Astrocyte of the spinal cord (primary cell): Measurements from ENCODE around the gene TSNAX.
A peak's percentile ranks its signal among the peaks of the same experiment; 100 is the strongest.

Experiments used
- DNase-seq: peaks from one replicate; pipeline ENCODE4 v3.0.0; 2011; ENCODE audit warnings: low read depth, low spot score
- H3K4me3 ChIP-seq: 2 replicates; pipeline ENCODE4 v1.5.1; 2011; ENCODE audit warnings: low read depth, mild to moderate bottlenecking, low read length, moderate library complexity
- in situ Hi-C: cut with HindIII; loops from 2 replicates; pipeline ENCODE4 v1.10.0; 2017; ENCODE audit warnings: low sequenced_read_pairs
- TF ChIP-seq, protein P1 (sequence below): IDR thresholded peaks from 2 replicates; pipeline ENCODE4 v1.5.1; 2012; ENCODE audit warnings: low read depth, mild to moderate bottlenecking, low read length, inconsistent platforms

TSNAX gene

DNA sequence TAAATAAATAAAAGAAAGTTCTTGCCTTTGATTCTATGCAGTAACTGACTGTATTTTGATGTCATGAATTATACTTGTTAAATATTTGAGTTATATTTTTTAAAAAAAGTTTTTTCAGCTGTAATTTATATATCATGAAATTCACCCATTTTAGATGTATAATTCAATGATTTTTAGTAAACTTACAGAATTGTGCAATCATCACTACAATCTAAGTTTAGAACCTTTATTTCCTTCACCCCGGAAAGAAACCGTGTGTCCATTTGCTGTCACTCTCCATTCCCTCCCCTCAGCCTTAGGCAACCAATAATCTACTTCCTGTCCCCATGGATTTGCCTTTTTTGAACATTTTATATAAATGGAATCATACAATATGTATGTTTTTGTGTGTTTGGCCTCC is 65.7 kb downstream of the TSNAX start:
- in situ Hi-C loops = no loop called here
- H3K4me3 ChIP-seq = no peak overlapping the region
- TF ChIP-seq, protein P1, sequence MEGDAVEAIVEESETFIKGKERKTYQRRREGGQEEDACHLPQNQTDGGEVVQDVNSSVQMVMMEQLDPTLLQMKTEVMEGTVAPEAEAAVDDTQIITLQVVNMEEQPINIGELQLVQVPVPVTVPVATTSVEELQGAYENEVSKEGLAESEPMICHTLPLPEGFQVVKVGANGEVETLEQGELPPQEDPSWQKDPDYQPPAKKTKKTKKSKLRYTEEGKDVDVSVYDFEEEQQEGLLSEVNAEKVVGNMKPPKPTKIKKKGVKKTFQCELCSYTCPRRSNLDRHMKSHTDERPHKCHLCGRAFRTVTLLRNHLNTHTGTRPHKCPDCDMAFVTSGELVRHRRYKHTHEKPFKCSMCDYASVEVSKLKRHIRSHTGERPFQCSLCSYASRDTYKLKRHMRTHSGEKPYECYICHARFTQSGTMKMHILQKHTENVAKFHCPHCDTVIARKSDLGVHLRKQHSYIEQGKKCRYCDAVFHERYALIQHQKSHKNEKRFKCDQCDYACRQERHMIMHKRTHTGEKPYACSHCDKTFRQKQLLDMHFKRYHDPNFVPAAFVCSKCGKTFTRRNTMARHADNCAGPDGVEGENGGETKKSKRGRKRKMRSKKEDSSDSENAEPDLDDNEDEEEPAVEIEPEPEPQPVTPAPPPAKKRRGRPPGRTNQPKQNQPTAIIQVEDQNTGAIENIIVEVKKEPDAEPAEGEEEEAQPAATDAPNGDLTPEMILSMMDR = no peak
- no peak for DNase-seq

DNA sequence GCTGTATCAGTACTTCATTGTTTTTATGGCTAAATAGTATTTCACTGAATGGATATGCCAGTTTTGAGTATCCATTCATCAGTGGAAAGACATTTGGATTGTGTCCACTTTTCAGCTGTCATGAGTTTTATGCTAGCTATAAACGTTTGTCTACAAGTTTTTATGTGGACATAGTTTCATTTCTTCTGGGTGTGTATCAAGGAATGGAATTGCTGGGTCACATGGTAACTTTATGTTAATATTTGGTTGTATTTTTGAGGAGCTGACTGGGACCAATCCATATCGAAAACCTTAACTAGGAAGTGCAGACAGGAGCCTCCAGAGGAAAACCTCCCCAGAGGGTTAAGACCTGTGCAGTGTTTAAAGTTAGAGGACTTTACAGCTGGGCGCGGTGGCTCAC is 66.3 kb downstream of the TSNAX start:
- in situ Hi-C loops = no loop called here

DNA sequence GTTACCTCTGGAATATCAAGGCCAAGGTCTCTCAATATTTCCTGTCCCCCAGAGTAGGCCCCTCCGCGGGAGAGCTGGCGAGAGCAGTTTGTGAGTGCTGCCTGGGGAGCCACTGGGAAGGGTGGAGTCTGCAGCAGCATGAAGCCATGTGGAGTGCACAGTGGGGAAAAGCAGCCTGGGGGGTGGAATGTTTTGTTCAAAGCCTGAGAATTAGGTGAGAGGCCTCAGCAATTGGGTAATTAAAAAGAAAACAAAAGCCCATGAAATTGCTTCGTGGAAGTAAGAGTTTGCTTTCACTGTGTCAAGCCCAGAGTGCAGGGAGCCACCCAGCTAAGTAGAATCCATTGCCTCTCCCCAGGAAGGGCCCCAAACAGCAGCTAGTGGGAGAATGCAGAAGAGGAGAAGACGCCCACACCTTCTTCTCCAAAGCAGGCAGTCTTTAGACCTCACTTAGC is 67.9 kb downstream of the TSNAX start:
- no peak overlapping the region for H3K4me3 ChIP-seq
- in situ Hi-C loops = no loop called here
- DNase-seq = peak; percentile 25
- TF ChIP-seq, protein P1 = no peak

More for the DNA sequence above, 66.3 kb downstream of the TSNAX start:
- DNase-seq = no peak
- TF ChIP-seq, protein P1 = no peak
- H3K4me3 ChIP-seq = no peak overlapping the region

DNA sequence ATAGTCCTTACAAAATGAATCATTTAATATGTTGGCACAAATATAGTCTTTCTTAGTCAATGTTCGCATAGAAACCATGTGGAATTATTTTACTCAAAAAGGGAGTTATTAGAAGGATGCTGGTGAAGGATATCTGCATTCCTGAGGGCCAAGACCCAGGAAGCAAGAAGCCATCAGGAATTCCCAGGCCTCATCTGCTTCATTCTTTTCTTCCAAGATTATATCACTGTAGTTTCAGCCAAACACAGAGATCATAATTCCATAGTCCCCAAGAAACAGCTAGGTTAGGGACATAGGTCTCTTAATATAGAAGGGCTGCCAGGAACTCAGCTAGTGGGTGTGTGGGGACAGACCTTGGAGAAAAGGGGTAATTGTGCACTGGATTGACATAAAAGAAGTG is 69.5 kb downstream of the TSNAX start:
- no peak overlapping the region for H3K4me3 ChIP-seq
- in situ Hi-C loops = no loop called here
- no peak for DNase-seq
- TF ChIP-seq, protein P1 = no peak

DNA sequence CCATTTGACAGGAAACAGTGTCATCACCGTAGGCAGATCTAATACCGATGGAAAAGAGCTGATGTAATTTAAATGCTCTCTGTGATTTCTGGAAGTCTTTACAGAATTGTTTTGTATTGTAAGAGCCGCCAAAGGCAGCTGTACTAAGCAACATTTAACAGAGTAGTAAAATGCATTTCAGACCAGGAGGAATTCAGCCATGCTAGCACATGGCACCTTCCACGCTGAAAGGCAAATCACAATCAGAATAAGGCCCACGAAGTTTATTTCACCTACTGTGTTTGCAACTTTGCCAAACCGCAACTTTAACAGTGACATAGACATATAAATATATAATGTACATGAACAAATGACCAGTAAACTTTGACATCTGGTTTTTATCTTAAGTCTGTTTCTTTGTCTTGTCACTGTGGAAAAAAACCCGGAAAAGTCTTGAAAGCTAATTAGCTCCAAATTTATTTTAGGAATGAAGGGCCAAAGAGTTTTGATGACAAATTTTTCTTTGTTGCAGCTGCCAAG is 72.0 kb downstream of the TSNAX start:
- TF ChIP-seq, protein P1 = no peak
- no peak overlapping the region for H3K4me3 ChIP-seq
- DNase-seq = peak; percentile 27
- in situ Hi-C loops = no loop called here

DNA sequence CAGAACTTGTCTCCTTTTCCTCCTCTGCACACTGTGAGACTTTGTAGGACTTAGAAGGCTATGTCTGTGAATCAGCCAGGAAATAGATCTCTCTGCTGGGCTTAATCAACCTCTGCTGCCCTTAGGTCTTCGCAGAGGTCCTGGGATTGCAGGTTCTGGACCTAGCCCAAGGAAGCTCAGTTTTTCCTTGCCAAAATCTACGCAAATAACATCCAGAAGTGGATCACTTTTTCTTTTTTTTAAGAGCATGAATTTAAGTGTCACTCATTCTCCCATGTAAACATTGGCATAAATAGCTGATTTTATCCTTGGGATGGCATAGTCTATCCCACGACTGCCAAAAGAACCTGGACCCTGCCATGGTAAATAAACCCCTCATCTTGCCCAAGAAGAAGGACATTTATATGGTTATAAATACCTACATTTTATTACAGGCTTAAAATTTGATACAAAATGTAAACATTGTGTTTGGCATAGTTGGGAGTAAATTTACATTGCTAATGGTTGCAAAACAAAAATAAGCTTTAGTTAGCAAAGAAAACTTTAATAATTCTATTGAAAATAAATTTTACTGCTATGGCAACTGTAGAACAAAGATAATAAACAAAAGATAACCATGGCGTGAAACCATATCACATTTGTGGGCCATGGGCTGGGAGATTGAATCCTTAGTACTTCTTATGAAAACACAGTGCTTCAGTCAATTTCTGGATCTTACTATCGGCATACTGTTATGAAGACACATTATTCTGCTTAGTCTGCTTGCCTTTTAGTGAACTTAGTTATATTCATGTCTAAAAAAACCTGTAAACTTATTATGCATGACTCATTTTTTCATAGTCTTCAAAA is 73.6 kb downstream of the TSNAX start:
- in situ Hi-C loops = no loop called here
- no peak overlapping the region for H3K4me3 ChIP-seq
- TF ChIP-seq, protein P1 = no peak
- DNase-seq = no peak
